HepG2 (cell line): Measurements from ENCODE around the gene RNF114. TPM values are rescaled to one million over a fixed set of nuclear protein-coding genes. Genes with fewer than 3 reads are reported as not detected.

Experiments used
- CERS6 ChIP-seq: sonication (generic); formaldehyde crosslinking; IDR thresholded peaks from 2 replicates; pipeline ENCODE4 v1.5.0; 2020; ENCODE audit warnings: missing genetic modification reagents
- DNMT1 ChIP-seq: sonication (generic); formaldehyde crosslinking; IDR thresholded peaks from 2 replicates; pipeline ENCODE4 v1.5.1; 2020; ENCODE audit warnings: mild to moderate bottlenecking, missing genetic modification reagents
- ERF ChIP-seq: IDR thresholded peaks from 2 replicates; pipeline ENCODE4 v1.6.1; 2018; ENCODE audit warnings: missing biosample characterization, missing genetic modification reagents
- FOXK2 ChIP-seq: fragments of 450-650 bp; IDR thresholded peaks from 2 replicates; pipeline ENCODE4 v1.6.1; 2016
- HMG20A ChIP-seq: IDR thresholded peaks from 2 replicates; pipeline ENCODE4 v1.6.1; 2016; ENCODE audit warnings: borderline replicate concordance
- MED1 ChIP-seq: sonication (generic); formaldehyde crosslinking; IDR thresholded peaks from 2 replicates; pipeline ENCODE4 v1.4.0; 2020; ENCODE audit warnings: missing genetic modification reagents
- MLLT10 ChIP-seq: sonication (generic); formaldehyde crosslinking; IDR thresholded peaks from 2 replicates; pipeline ENCODE4 v1.4.0; 2020; ENCODE audit warnings: missing genetic modification reagents
- MXD1 ChIP-seq: sonication (generic); formaldehyde crosslinking; IDR thresholded peaks from 2 replicates; pipeline ENCODE4 v1.4.0; 2020; ENCODE audit warnings: mild to moderate bottlenecking, missing genetic modification reagents
- MYNN ChIP-seq: sonication (generic); formaldehyde crosslinking; IDR thresholded peaks from 2 replicates; pipeline ENCODE4 v1.4.0; 2020; ENCODE audit warnings: mild to moderate bottlenecking, low read depth, missing genetic modification reagents
- PRDM10 ChIP-seq: sonication (generic); formaldehyde crosslinking; IDR thresholded peaks from 2 replicates; pipeline ENCODE4 v1.4.0; 2020; ENCODE audit warnings: low read depth, missing genetic modification reagents
- RFXANK ChIP-seq: IDR thresholded peaks from 2 replicates; pipeline ENCODE4 v1.6.1; 2016
- RXRA ChIP-seq: sonication (generic); formaldehyde crosslinking; IDR thresholded peaks from 2 replicates; pipeline ENCODE4 v1.5.1; 2020; ENCODE audit warnings: missing genetic modification reagents
- RXRB ChIP-seq: IDR thresholded peaks from 2 replicates; pipeline ENCODE4 v1.6.1; 2016; ENCODE audit warnings: borderline replicate concordance, missing genetic modification reagents, missing compliant biosample characterization
- THRA ChIP-seq: sonication (generic); formaldehyde crosslinking; IDR thresholded peaks from 2 replicates; pipeline ENCODE4 v1.4.0; 2020; ENCODE audit warnings: missing genetic modification reagents, borderline replicate concordance
- XRCC5 ChIP-seq: fragments of 200-400 bp; formaldehyde crosslinking; optimal IDR thresholded peaks from 2 replicates; pipeline ENCODE3; 2017; ENCODE audit warnings: mild to moderate bottlenecking, low read length
- ZFP36L1 ChIP-seq: sonication (generic); formaldehyde crosslinking; IDR thresholded peaks from 2 replicates; pipeline ENCODE4 v1.8.0; 2022; ENCODE audit warnings: mild to moderate bottlenecking, missing genetic modification reagents, moderate library complexity
- ZNF124 ChIP-seq: sonication (generic); formaldehyde crosslinking; IDR thresholded peaks from 2 replicates; pipeline ENCODE4 v1.4.0; 2020; ENCODE audit warnings: missing genetic modification reagents
- ZNF225 ChIP-seq: sonication (generic); formaldehyde crosslinking; IDR thresholded peaks from 2 replicates; pipeline ENCODE4 v1.4.0; 2020; ENCODE audit warnings: mild to moderate bottlenecking, missing genetic modification reagents
- ZNF30 ChIP-seq: sonication (generic); formaldehyde crosslinking; IDR thresholded peaks from 2 replicates; pipeline ENCODE4 v1.5.0; 2020; ENCODE audit warnings: mild to moderate bottlenecking, missing genetic modification reagents
- ZNF335 ChIP-seq: sonication (generic); formaldehyde crosslinking; IDR thresholded peaks from 2 replicates; pipeline ENCODE4 v1.4.0; 2020; ENCODE audit warnings: missing genetic modification reagents
- ZNF496 ChIP-seq: sonication (generic); formaldehyde crosslinking; IDR thresholded peaks from 2 replicates; pipeline ENCODE4 v1.8.1; 2023; ENCODE audit warnings: mild to moderate bottlenecking, moderate library complexity, missing genetic modification reagents; ENCODE audit not compliant: insufficient replicate concordance
- ZNF550 ChIP-seq: sonication (generic); formaldehyde crosslinking; IDR thresholded peaks from 2 replicates; pipeline ENCODE4 v1.4.0; 2020; ENCODE audit warnings: mild to moderate bottlenecking, missing genetic modification reagents, borderline replicate concordance
- ZNF567 ChIP-seq: sonication (generic); formaldehyde crosslinking; IDR thresholded peaks from 2 replicates; pipeline ENCODE4 v1.8.1; 2023; ENCODE audit warnings: mild to moderate bottlenecking, missing genetic modification reagents, borderline replicate concordance
- ZNF766 ChIP-seq: sonication (generic); formaldehyde crosslinking; IDR thresholded peaks from 2 replicates; pipeline ENCODE4 v1.5.0; 2020; ENCODE audit warnings: missing genetic modification reagents, borderline replicate concordance
- ZSCAN21 ChIP-seq: sonication (generic); formaldehyde crosslinking; IDR thresholded peaks from 2 replicates; pipeline ENCODE4 v1.8.0; 2022; ENCODE audit warnings: mild to moderate bottlenecking, missing genetic modification reagents, moderate library complexity, borderline replicate concordance
- polyA plus RNA-seq, 8 experiments: library from polyadenylated mRNA; depleted of rRNA in 3 of 8; stranded (reverse) in 7 of 8; unstranded in 1 of 8; fragments of >200 nt; fragmentation: Illumina TruSeq in 4 of 8; extraction: Trizol in 4 of 8; gene quantifications; 2 replicates each; pipeline versions ENCODE4 v1.2.1 to v1.2.3, GENCODE V29; 2011 to 2016; ENCODE audit warnings: low read depth in 4 of 8, missing spikeins in 1 of 8, mixed read lengths in 1 of 8; ENCODE audit not compliant: insufficient read depth in 1 of 8
- total RNA-seq, 5 experiments: library from RNA; depleted of rRNA; stranded (reverse); fragments of >200 nt; fragmentation: Illumina TruSeq; extraction: Trizol; gene quantifications; 2 replicates each; pipeline ENCODE4 v1.2.3, GENCODE V29; 2016; ENCODE audit warnings: low read depth in 1 of 5

The RNF114 gene
- total and polyA plus RNA-seq, 2 of the 13 experiments (the other 11 are each of a cell fraction or from before 2014, with no cell fraction given): 119 to 126 TPM

- TF ChIP-seq CERS6 (no peak), ZNF496 (no peak), XRCC5 (no peak), DNMT1 (CRISPR knock-in tag) (no peak), ZNF550 (0 out of 2 replicates have a peak, but pooled peaks have one; percentile 36), ZNF30 (CRISPR knock-in tag) (no peak), ERF (peak; percentile 15; the same call in 1 of the 2 replicates), ZNF567 (peak; percentile 42; the same call in 1 of the 2 replicates), RFXANK (CRISPR knock-in tag) (no peak), MXD1 (no peak), RXRA (peak; percentile 88; the same call in 1 of the 2 replicates), ZFP36L1 (CRISPR knock-in tag) (no peak), MYNN (CRISPR knock-in tag) (no peak), HMG20A (CRISPR knock-in tag) (peak; percentile 28; the same call in 1 of the 2 replicates), MLLT10 (CRISPR knock-in tag) (no peak), RXRB (CRISPR knock-in tag) (peak; percentile 88; the same call in 1 of the 2 replicates), ZNF124 (CRISPR knock-in tag) (peak; percentile 30; the same call in 1 of the 2 replicates), FOXK2 (no peak), ZSCAN21 (CRISPR knock-in tag) (no peak), MED1 (CRISPR knock-in tag) (peak; percentile 86), ZNF225 (CRISPR knock-in tag) (no peak), ZNF766 (CRISPR knock-in tag) (peak; percentile 61; the same call in 1 of the 2 replicates), PRDM10 (CRISPR knock-in tag) (no peak), ZNF335 (CRISPR knock-in tag) (no peak), THRA (CRISPR knock-in tag) (peak; percentile 90)
These were observed 9.7 kb downstream of the RNF114 start (continued) for GRCh38 chr20:49945701-49946477.
